HG03025 (cell line): ENCODE results near the gene SPTB.
"Not testable (repeated sequence)": the region's sequence is repeated elsewhere in the genome, so short reads cannot be mapped to it uniquely, and the experiment has no call there.

Experiments
- ATAC-seq: cut with Tn5 transposase; IDR thresholded peaks from one replicate; pipeline ENCODE4 v1.9.1; 2021; ENCODE audit warnings: mild to moderate bottlenecking, moderate library complexity; ENCODE audit not compliant: unreplicated experiment, low FRiP score

SPTB gene

GRCh38 chr14:64825006-64825405 is 54.7 kb downstream of the SPTB start:
- no peak for ATAC-seq

GRCh38 chr14:64824471-64824870 is 55.2 kb downstream of the SPTB start:
- no peak for ATAC-seq

GRCh38 chr14:64823305-64823861 is 56.3 kb downstream of the SPTB start:
- no peak for ATAC-seq

DNA sequence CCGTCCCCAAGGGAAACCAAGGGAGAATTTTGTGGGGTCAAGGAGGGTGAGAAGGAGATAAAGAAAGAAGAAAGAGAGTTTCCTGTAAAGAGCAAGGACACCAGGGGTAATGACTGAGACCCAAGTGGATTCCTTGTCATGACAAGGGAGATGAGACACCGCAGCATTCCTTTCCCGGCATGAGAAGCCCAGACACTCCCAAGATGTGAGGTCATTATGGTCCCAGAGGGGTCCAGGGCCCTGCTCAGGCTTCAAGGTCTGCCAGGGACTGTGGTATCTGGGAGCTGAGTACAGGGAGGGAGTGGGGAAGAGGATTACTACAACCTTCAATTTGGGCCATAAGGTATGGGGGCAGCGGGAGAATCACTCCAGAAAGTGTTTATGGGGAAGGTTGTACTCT is 58.1 kb downstream of the SPTB start:
- ATAC-seq = no peak

DNA sequence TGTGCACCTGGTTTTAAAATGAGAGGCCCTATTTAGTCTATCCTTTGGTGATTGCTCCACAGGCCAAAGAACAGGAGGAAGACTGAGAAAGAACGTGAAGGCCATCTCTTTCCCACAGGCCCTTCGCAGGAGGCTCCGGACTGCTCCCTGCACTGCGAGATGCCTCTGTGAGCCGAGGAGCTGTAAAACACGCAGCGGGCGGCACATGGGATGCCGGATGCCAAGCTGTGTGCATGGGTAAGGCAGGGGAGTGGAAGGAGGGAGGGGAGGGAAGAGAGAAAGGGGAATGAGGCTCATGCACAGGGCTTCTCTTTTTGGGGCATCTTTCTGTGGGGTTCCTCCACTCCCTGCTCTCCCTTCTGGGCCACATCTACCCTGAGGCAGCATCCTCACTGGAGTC is 61.6 kb downstream of the SPTB start:
- no peak for ATAC-seq

GRCh38 chr14:64817631-64818030 is 62.1 kb downstream of the SPTB start:
- ATAC-seq = no peak

DNA sequence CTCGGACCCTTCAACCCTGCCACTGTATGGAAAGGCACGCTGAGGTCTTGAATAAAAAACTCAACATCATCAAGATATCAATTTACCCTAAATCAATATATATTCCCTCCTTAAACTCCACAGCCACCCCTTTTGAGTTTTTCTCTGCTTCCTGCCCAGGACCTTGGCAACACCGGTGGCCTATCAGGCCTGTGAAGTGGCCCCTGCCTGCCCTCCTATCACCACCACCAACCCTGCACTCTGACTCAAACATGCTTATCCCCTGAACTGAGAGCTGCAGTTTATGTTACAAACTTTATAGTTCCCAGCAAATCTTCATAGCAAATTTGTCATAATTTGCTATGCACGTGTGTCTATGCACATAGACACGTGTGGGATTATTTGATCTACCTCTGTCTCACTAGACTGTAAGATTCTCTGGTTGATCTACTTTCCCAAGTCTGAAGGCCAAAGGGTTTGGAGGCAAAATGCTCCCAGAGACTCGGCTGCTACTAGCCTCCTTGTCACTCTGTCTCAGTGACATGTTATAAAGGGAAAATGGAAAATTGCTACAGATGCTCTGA is 63.4 kb downstream of the SPTB start:
- no peak for ATAC-seq

DNA sequence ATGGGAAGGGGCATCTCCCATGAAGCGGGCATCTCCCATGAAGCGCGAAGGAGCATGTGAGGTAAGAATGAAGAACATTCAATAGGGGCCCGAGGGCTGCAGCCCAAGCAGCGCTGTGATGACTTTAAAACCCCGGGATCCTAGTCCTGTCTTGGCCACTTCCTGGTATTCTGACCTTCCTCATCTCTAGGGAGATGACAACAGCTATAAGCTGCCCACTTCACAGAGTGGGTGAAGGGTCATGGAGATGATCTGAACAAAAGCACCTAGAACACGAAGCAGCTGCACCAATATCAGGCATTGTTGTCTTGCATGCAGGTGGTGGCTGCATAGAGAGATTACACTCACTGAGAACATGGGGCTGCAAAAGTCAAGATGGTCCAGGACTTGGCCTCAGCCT is 64.5 kb downstream of the SPTB start:
- no peak for ATAC-seq

DNA sequence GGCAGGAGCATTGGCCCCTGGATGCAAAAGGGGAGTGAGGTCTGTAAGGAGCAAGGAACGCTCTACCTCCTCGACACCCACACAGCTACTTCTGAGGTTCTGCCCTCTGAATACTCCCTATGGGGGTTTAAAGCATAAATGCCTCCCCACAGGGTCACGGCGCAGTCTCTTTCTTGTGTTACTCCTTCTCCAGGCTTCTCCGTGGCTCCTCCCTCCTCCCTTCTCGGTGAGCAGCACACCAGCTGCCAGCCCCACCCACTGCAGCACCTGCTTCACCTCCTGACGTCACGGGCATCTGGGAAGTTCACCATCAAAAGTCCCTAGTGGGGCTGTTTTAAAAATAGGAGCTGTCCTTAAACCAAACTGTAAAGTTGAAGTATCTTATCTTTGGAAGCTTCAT is 67.3 kb downstream of the SPTB start:
- no peak for ATAC-seq

GRCh38 chr14:64811676-64812075 is 68.0 kb downstream of the SPTB start:
- ATAC-seq = no peak

GRCh38 chr14:64808449-64808848 is 71.3 kb downstream of the SPTB start:
- ATAC-seq = no peak

GRCh38 chr14:64807551-64807950 is 72.2 kb downstream of the SPTB start:
- ATAC-seq = no peak

GRCh38 chr14:64806862-64807495 is 72.7 kb downstream of the SPTB start:
- ATAC-seq = no peak

GRCh38 chr14:64806202-64806861 is 73.4 kb downstream of the SPTB start:
- ATAC-seq = no peak

DNA sequence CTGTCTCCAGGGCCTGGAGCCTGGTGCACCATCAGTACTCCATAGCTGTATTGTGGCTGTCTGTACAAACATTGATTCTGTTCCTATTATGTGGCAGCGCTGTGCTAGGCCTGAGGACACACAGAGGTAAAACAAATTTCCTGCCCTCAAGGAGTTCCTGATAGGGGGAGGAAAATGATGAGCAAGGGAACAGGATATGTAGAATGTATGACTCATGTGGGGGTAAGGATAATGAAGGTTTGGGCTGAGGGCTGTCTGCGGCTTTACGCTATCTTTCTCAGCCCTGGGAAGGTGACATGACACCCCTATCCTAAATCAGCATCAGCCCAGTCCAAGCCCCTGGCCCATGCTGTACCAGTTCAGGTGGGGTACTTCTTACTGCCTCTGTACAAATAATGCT is 74.1 kb downstream of the SPTB start:
- ATAC-seq = not testable (repeated sequence)

- ATAC-seq = no peak
Measured at GRCh38 chr14:64804754-64805260, 74.9 kb downstream of the SPTB start.

DNA sequence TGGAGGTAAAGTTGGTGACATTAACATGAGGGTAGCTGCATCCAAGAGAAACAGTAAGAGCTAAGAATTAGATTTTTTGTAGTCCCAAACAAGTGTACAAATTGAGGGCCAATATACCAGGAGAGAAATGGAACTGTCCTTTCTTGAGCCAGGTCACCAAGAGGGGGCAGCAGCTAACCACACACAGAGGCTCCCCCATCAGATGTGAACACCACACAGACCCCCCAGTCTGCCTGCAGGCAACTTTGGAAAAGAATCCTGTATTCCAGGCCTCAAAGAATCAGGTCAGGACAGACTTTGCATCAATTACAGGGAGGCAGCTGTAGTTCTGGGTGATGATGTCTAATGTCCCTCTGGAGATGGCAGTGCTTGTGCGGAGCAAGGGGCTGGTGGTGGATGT is 77.9 kb downstream of the SPTB start:
- no peak for ATAC-seq

- ATAC-seq = no peak
Measured at GRCh38 chr14:64801046-64801445, 78.7 kb downstream of the SPTB start.

DNA sequence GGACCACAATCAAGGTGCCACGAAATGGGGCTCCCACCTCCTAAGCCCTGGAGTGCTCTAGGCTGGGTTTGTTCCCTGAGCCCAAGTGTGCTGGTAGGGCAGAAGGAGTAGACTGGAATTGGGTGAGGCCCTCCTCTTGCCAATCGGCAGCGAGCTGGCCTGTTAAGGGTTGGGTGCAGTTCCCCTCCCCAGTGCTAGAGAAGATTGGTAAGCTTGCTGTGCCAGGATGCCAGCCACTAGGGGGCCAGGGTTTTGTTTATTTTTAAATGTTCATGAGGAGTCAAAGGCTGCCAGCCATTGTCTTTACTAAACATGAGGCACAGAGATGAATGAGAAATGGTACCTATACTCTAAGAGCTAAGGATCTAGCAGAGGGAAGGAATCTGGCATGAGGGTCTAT is 79.7 kb downstream of the SPTB start:
- ATAC-seq = no peak

DNA sequence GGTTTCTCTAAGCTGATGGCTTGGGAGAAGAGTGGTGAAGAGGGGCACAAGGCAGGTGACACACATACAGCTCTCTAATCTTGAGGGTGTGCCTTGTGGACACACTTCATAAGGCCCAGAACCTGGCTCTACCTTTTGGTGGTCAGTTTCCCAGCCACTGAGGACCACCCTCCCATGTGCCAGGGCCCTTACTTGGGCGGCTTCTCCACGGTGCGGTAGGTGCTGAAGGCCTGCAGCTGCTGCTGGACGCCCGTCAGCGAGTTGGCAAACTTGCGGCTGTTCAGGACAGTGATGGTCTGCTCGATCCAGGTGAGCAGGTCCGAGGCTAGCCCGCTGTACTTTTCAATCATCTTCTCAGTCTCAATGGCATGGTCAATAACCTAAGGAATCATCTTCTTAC is 80.2 kb downstream of the SPTB start:
- no peak for ATAC-seq

- no peak for ATAC-seq
Measured at GRCh38 chr14:64796369-64796768, 83.3 kb downstream of the SPTB start.

DNA sequence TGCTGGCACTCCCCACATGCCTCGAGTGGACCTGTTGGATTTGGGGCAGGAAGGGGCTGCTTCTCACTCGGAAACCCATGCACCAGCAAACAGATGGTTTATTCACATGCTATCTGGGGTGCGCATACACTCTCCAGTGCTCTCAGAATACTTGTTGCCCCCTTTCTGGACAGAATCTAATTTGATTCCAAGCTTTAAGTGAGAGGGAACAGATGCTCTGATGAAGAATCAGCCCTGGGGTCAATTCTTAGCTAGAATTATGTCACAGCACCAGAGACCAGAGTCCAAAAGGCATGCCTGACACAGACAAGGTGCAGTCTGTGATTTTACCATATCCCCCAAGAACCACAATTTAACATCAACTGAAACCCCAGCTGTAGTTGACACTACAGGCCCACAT is 83.8 kb downstream of the SPTB start:
- no peak for ATAC-seq
